ENCODE data around the gene ZNF181.

Gene ZNF181

DNA sequence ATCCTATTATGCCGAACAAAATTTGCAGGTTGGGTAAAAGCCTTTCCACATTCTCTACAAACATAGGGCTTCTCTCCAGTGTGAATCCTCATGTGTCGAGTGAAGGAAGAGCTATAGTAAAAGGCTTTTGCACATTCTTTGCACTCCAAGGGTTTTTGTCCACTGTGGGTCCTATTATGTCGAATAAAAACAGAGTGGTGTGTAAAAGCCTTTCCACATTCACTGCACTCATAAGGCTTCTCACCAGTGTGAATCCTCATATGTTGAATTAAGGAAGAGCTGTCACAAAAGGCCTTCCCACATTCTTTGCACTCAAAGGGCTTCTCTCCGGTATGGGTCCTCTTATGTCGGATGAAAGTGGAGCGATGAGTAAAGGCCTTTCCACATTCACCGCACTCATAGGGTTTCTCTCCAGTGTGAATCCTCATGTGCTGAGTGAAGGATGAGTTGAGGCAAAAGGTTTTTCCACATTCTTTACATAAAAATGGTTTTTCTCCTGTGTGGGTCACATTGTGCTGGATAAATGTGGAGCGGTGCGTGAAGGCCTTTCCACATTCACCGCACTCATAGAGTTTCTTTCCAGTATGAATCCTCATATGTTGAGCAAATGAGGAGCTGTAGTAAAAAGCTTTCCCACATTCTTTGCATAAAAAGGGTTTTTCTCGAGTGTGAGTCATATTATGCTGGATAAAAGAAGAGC is 25.3 kb downstream of the ZNF181 start:
- no peak for DNase-seq (ENCODE audit: low read depth)

DNA sequence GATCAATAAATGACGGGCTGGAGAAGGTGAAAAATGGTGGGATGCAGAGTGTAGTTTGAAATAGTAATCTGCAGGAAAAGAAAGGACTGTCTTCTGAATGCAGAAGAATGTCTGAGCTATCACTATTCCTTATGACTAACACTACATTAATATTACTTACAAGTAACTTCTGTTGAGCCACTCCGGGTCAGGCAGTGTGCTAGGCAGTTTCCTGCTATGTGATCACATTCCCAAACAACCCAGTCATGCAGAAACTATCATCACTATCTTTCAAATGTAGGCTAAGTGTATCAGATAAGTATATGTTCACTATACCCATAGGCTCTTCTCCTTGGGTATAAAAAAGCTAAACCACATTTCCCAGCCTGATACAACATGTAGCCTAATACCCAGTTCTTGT is 32.3 kb downstream of the ZNF181 start:
- no peak for DNase-seq (ENCODE audit: low read depth)

DNA sequence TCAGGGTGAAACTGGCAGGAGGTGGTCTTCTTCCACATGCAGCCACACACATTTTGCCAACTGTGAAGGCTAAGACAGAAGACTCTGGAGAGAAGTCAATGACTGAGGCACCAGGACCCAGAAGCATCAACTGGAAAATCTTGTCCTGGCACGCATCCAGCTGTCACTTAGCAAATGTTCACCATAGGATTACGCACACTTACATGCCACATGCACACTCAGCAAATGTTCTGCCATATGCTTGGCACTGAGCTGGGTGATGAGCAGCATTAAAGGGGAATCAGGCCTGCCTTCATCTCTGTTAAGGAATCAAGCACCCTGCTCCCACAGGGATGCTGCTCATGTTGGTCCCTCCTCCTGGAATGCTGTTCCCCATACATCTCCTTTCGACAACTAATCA is 33.9 kb downstream of the ZNF181 start:
- DNase-seq (ENCODE audit: low read depth) = no peak

GRCh38 chr19:34772697-34773554 is 38.9 kb downstream of the ZNF181 start, which contains the start of gene ZNF599:
ZNF599 (minus strand) TSS chr19:34773215; CDS start chr19:34772841, 374 bp downstream.
- DNase-seq (ENCODE audit: low read depth) = peak; percentile 84

GRCh38 chr19:34773555-34773864 is 39.5 kb downstream of the ZNF181 start:
- no peak for DNase-seq (ENCODE audit: low read depth)

- DNase-seq (ENCODE audit: low read depth) = no peak
Observed at GRCh38 chr19:34774857-34775256, 40.8 kb downstream of the ZNF181 start.

- DNase-seq (ENCODE audit: low read depth) = no peak
Observed at GRCh38 chr19:34778342-34778741, 44.3 kb downstream of the ZNF181 start.

DNA sequence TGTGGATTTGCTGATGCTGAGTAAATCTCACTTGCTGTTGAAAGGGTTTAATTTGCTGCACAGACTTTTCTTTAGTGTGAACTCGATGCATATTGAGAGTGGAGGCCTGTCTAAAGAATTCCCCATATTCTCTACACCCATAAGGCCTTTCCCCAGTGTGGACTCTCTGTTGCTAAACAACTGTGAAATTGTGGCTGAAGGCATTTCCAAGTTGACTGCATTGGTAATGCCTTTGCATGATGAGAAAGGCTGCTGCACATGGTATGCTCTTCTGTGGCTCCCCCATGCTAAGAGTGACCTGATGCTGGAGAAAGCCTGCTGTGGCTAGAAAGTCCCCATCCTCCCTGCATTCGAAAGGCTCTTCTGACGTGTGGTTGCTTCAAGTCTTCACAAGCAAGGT is 45.6 kb downstream of the ZNF181 start:
- DNase-seq (ENCODE audit: low read depth) = no peak

- DNase-seq (ENCODE audit: low read depth) = no peak
Observed at GRCh38 chr19:34786236-34786635, 52.2 kb downstream of the ZNF181 start.

DNA sequence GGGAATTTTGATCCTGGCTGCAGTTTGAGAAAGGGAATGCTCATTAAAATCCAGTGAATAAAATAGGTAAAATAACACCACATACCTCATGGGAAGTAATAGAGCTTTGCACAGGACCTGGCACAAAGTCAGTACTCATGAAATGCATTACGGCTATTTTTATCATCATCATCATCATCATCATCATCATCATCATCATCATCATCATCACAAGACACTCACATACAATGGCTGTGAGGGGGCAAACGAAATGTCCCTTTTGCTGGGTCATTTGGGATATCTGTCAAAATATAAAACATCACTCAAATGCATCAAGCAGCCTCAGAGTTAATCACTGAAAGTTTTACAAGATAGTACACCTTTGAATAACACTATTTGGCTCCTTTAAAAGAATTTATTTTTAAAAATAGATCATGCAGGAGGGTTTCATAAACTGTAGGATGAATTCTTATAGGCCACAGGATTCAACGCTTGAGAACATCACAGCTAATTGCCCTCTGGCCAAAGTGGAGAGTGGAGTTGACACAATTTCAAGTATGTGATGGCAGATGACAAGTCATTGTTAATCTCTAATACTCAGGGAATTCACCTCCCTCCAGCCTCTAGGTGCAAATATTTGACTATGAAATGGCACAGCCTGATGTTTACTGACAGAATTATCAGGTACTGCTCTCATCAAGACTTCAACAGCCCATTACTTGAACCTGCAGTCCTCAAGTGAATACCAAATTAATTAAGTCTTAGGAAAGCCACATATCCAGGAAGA is 53.2 kb downstream of the ZNF181 start:
- DNase-seq (ENCODE audit: low read depth) = no peak

DNA sequence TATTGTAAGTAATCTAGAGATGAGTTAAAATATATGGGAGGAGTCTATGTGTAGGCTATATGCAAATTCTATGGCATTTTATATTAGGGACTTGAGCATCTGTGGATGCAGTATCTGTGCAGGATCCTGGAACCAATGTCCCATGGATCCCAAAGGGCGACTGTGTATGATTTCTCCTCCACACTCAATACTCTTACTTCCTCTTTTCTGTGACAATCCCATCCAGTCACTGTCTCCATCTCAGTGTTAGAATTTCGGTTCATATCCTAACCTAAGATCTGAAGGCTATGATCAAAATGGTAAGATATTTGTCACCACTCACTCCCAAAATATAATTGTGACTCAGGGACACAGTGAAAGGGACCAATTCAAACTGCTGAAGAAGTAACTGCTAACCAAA is 54.0 kb downstream of the ZNF181 start:
- no peak for DNase-seq (ENCODE audit: low read depth)

GRCh38 chr19:34793565-34793964 is 59.5 kb downstream of the ZNF181 start:
- no peak for DNase-seq (ENCODE audit: low read depth)

GRCh38 chr19:34794066-34794960 is 60.3 kb downstream of the ZNF181 start:
- DNase-seq (ENCODE audit: low read depth) = no peak

Measured in activated T-cell treated with anti-CD3 and anti-CD28 coated beads for 1 hour (primary cell).